GM12878 (cell line): ENCODE data around the gene FNDC11. TPM values are rescaled to one million over a fixed set of nuclear protein-coding genes. Genes with fewer than 3 reads are reported as not detected.

ENCODE experiments used
- ATAC-seq: fragments of 200-7000 bp; cut with Tn5 transposase; 3 replicates; pipeline ENCODE4 v1.9.1; 2020; ENCODE audit warnings: mild to moderate bottlenecking, moderate library complexity
- BruUV-seq: library from RNA; stranded (reverse); fragments of 400-500 nt; replicated peaks from 2 replicates; lab custom pipeline; 2021; lab: Mats Ljungman, UMichigan
- CTCF ChIA-PET: fragments of 300-600 bp; sonication (Branson Sonifier 250); formaldehyde crosslinking; extraction: SDS; loops from one replicate; lab custom pipeline; 2021; ENCODE audit warnings: inconsistent platforms; lab: Yijun Ruan, JAX
- POLR2A ChIA-PET: fragments of 350-600 bp; formaldehyde crosslinking; extraction: SDS; loops from one replicate; lab custom pipeline; 2021; ENCODE audit warnings: inconsistent platforms; lab: Charles Lee
- RAD21 ChIA-PET: fragments of 300-600 bp; sonication (Branson Sonifier 250); formaldehyde crosslinking; loops from one replicate; lab custom pipeline; 2023; ENCODE audit warnings: antibody characterized with exemption; ENCODE audit not compliant: unreplicated experiment; lab: Charles Lee
- SMC1A ChIA-PET: fragments of 300-600 bp; sonication (Branson Sonifier 250); formaldehyde crosslinking; loops from one replicate; lab custom pipeline; 2023; ENCODE audit not compliant: unreplicated experiment, uncharacterized antibody; lab: Charles Lee
- DNase-seq: peaks from one replicate; pipeline ENCODE4 v3.0.0-alpha.2; 2011; ENCODE audit warnings: low read depth, low spot score
- FAIRE-seq: peaks from 3 replicates; lab custom pipeline; 2011; peaks lifted over from hg19 to GRCh38; lab: Jason Lieb, UNC
- H2AFZ ChIP-seq: 2 replicates; pipeline ENCODE4 v1.6.0; 2011; ENCODE audit warnings: low read depth, low read length, control low read depth; ENCODE audit not compliant: control insufficient read depth
- H3K27ac ChIP-seq: 2 replicates; pipeline ENCODE4 v1.5.1; 2011; ENCODE audit warnings: control low read depth; ENCODE audit not compliant: control insufficient read depth, insufficient read depth
- H3K27me3 ChIP-seq, 2 experiments: replicated peaks in 1 of 2; 2 replicates each; pipeline versions ENCODE4 v1.6.0 to v1.6.1; 2011; ENCODE audit warnings: low read length in 1 of 2; ENCODE audit not compliant: control insufficient read depth in 2 of 2, insufficient read depth in 2 of 2
- H3K36me3 ChIP-seq, 2 experiments: 2 replicates each; pipeline ENCODE4 v1.5.1; 2011; ENCODE audit warnings: low read length in 1 of 2; ENCODE audit not compliant: control insufficient read depth in 2 of 2, insufficient read depth in 2 of 2
- H3K4me1 ChIP-seq: 2 replicates; pipeline ENCODE4 v1.6.1; 2011; ENCODE audit warnings: mild to moderate bottlenecking, low read length, moderate library complexity, mixed read lengths; ENCODE audit not compliant: control insufficient read depth, insufficient read depth
- H3K4me2 ChIP-seq: 2 replicates; pipeline ENCODE4 v1.6.0; 2011; ENCODE audit warnings: control low read depth; ENCODE audit not compliant: control insufficient read depth, insufficient read depth
- H3K4me3 ChIP-seq: fragments of 200-600 bp; sonication (generic); 2 replicates; pipeline ENCODE4 v1.5.1; 2016
- H3K79me2 ChIP-seq: 2 replicates; pipeline ENCODE4 v1.6.0; 2011; ENCODE audit warnings: low read length; ENCODE audit not compliant: control insufficient read depth, insufficient read depth
- H3K9ac ChIP-seq: 2 replicates; pipeline ENCODE4 v1.8.0; 2011; ENCODE audit warnings: low read length, control low read depth, mixed read lengths; ENCODE audit not compliant: control insufficient read depth, insufficient read depth
- H3K9me3 ChIP-seq: replicated peaks from 3 replicates; pipeline ENCODE4 v1.5.1; 2011; ENCODE audit warnings: mild to moderate bottlenecking, low read length; ENCODE audit not compliant: control insufficient read depth, insufficient read depth
- H4K20me1 ChIP-seq: 2 replicates; pipeline ENCODE4 v1.6.0; 2011; ENCODE audit not compliant: control insufficient read depth, insufficient read depth
- CREM ChIP-seq: IDR thresholded peaks from 2 replicates; pipeline ENCODE4 v1.6.1; 2014; ENCODE audit warnings: antibody characterized with exemption, low read depth
- MLLT1 ChIP-seq: fragments of 450-650 bp; IDR thresholded peaks from 2 replicates; pipeline ENCODE4 v1.6.1; 2016; ENCODE audit warnings: mild to moderate bottlenecking
- POLR2A ChIP-seq: IDR thresholded peaks from 2 replicates; pipeline ENCODE4 v1.6.1; 2011; ENCODE audit warnings: low read depth, mild to moderate bottlenecking, low read length
- RB1 ChIP-seq: fragments of 450-650 bp; formaldehyde crosslinking; IDR thresholded peaks from 2 replicates; pipeline ENCODE4 v1.6.1; 2017; ENCODE audit warnings: mild to moderate bottlenecking, borderline replicate concordance
- SKIL ChIP-seq: fragments of 450-650 bp; IDR thresholded peaks from 2 replicates; pipeline ENCODE4 v1.6.1; 2017; ENCODE audit warnings: mild to moderate bottlenecking, low read depth, inconsistent platforms; ENCODE audit not compliant: poor library complexity, severe bottlenecking
- WGBS: methylation state at CpG from one replicate; pipeline ENCODE4 v1.1.6; 2016; ENCODE audit warnings: low lambda C conversion rate; ENCODE audit not compliant: insufficient replicate concordance, insufficient coverage; ENCODE audit errors: missing lambda C conversion rate; 5-methylcytosine and 5-hydroxymethylcytosine counted together
- in situ Hi-C: fragments of 300-500 bp; cut with MboI; formaldehyde crosslinking; loops from 9 replicates; pipeline ENCODE4 v1.14.3; 2018; ENCODE audit warnings: mixed read lengths
- intact Hi-C: fragments of 100-400 bp; cut with micrococcal nuclease; formaldehyde crosslinking; loops from one replicate; pipeline ENCODE4 v1.14.2; 2022; ENCODE audit not compliant: unreplicated experiment
- polyA plus RNA-seq, 11 experiments: library from polyadenylated mRNA; depleted of rRNA in 4 of 11; unstranded in 6 of 11; stranded (reverse) in 5 of 11; fragments of >200 nt; fragmentation: Nextera tagmentation in 4 of 11; fragmentation: Illumina TruSeq in 1 of 11; extraction: Ambion mirVana in 4 of 11; extraction: Trizol in 1 of 11; gene quantifications; 1 replicate in 1 of 11; 2 replicates in 10 of 11; pipeline versions ENCODE4 v1.2.1 to v1.2.3, GENCODE V29; 2011 to 2016; ENCODE audit warnings: inconsistent platforms in 2 of 11, missing spikeins in 2 of 11, low read depth in 1 of 11
- total RNA-seq, 4 experiments: library from RNA; depleted of rRNA in 3 of 4; stranded (reverse); fragments of >200 nt in 3 of 4; fragmentation: Illumina TruSeq in 1 of 4; extraction: Trizol in 1 of 4; gene quantifications; 2 replicates each; pipeline versions ENCODE4 v1.2.1 to v1.2.3, GENCODE V29; 2013 to 2021

Gene FNDC11
- total and polyA plus RNA-seq, 10 of the 15 experiments (the other 5 are each of a cell fraction or from before 2014, with no cell fraction given), result 0.09 to 0.72 (median 0.34) TPM; not detected in 2

- H4K20me1 ChIP-seq, result no peaks in the 10 kb centered on the region
- no peaks in the 10 kb centered on the region for H3K27me3 ChIP-seq
- 95% methylated on average over 11 of the region's 11 CpGs for WGBS
- intact Hi-C loops, result no loop called here
- BruUV-seq, result no TSS peak
- H3K4me1 ChIP-seq, result no peaks in the 10 kb centered on the region
- DNase-seq (no peak), FAIRE-seq (no peak), ATAC-seq (no peak)
- H3K9me3 ChIP-seq, result no peaks in the 10 kb centered on the region
- ChIA-PET POLR2A (no interaction called here), SMC1A (no interaction called here)
- in situ Hi-C loops, result no loop called here
- H2AFZ ChIP-seq, result no peak overlapping the region
- peaks cover 4 to 7% of the 10 kb centered on the region in 2 experiments; a peak in 3 of 4 replicates for H3K36me3 ChIP-seq
- no peak overlapping the region for H3K9ac ChIP-seq
- no peak overlapping the region for H3K4me3 ChIP-seq
- no peak overlapping the region for H3K27ac ChIP-seq
- H3K4me2 ChIP-seq, result no peak overlapping the region
- no peaks in the 10 kb centered on the region for H3K79me2 ChIP-seq
- TF ChIP-seq SKIL (no peak), CREM (no peak), POLR2A (no peak), MLLT1 (no peak), RB1 (no peak)
- TF ChIP-seq, all 136 proteins: peak for 0
- CTCF ChIA-PET, result no interaction called here
- RAD21 ChIA-PET, result no interaction called here
Observed at GRCh38 chr20:63588641-63589041, 34.7 kb downstream of the FNDC11 start.
